HG03575 (cell line): Measurements from ENCODE around the gene CRY2.

Experiments
- ATAC-seq: cut with Tn5 transposase; IDR thresholded peaks from one replicate; pipeline ENCODE4 v1.9.1; 2021; ENCODE audit not compliant: unreplicated experiment, insufficient number of reproducible peaks, low FRiP score; ENCODE audit errors: extremely low read depth

Gene CRY2

DNA sequence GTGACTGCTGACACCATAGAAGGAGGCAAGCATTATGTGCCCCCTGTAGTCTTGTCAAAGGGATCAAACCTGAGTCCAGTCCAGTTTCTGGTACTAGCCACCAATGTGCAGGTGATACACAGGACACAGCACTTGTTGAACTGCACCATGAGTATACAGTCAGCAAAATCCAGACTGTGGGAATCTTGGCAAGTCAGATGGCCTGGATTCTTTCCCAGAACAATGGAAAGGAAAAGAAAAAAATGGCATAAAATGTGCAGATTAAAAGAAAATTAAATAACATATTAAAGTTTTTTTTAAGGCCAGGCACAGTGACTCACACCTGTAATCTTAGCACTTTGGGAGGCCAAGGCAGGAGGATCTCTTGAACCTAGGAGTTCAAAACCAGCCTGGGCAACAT is 16.8 kb downstream of the CRY2 start:
- no peak for ATAC-seq

DNA sequence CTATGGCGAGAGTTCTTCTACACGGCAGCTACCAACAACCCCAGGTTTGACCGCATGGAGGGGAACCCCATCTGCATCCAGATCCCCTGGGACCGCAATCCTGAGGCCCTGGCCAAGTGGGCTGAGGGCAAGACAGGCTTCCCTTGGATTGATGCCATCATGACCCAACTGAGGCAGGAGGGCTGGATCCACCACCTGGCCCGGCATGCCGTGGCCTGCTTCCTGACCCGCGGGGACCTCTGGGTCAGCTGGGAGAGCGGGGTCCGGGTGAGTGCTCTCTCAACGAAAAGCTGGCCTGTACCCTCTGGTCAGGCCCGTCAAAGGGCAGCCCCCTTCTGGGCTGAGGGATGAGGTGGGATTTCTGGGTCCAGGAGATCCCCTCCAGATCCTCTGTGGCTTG is 22.3 kb downstream of the CRY2 start:
- ATAC-seq, result no peak

DNA sequence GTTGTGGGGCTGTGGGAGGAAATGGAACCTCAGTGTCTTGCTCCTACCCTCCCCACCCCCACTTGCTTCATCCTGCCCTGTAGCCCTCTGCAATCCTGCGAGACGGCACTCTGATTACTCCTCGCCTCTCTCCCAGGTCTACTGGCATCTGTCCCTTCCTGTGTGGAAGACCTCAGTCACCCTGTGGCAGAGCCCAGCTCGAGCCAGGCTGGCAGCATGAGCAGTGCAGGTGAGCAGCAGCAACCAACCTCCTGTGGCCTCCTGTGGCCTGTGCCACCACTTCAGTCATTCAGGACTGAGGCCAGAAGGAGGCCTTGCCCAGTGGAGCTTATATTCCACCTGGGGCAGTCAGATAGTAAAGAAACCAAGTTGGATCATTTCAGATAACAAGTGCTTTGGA is 23.4 kb downstream of the CRY2 start:
- ATAC-seq, result no peak

DNA sequence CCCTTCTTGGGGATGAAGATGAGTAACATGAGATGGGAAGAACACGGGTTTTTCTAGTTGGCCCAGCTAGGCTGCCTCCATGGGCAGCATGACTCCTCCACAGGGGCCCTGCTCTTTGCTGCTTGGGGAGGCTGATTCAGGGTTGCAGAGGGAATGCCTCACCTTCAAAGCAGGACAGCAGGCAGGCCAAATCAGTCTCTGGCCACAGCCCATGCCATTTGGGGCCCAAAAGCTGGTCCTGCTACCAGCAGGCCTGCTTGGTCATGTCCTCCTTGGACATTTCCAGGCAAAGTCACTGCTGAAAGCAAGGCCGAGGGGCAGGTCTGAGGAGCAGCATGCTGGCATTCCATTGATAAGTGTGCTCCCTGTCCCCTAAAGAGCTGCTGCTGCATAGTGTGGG is 24.4 kb downstream of the CRY2 start:
- no peak for ATAC-seq

DNA sequence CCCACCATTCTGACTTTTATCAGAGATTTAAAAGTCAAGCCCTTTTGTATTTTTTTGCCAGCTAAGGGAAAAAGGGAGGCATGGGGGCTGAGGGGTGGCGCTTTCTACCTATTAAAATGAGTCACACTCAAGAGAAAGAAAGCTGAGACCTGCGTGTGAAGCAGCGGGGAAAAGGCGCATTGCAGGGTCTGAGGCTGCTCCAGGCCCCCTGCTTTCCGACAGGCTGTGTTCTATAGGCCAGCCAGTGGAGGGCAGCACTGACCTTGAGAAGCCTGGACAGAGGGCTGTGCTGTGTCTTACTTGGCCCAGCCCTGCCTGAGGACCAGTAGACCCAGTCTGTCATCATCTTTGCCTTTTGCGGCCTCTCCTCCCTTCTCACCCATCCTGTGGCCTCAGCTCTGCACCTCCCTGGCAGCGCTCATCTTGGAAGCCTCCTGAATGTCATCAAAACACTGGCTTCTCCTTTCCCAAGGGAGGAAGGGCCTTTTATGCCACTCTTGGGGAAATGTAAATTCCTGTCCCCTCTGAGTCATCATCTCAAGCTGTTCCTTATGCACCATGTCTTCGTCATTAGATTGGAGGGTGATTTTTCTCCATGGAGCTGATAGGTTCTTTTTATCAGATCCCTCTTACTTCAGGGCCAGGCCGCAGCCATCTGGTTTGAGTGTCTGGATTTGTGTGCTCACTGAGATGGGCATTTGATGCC is 25.5 kb downstream of the CRY2 start:
- ATAC-seq, result no peak

DNA sequence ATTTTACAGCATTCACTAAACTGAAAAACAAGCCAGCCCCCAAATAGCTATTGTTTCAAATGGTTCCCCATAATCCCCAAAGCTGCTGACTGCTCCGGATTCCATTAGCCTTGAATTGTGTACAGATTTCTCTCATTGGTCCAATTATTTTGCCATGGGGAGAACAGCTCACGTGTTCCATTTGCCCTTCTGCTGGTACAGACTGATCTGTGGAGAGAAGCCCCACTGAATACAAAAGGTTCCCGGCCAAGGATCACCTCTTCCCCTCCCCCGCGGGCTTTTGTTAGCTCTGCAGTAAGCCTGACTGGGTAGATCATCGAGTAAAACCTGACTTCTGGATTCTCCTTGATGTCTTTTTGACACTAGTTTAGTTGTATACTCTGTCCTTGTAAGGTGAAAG is 29.1 kb downstream of the CRY2 start:
- no peak for ATAC-seq

DNA sequence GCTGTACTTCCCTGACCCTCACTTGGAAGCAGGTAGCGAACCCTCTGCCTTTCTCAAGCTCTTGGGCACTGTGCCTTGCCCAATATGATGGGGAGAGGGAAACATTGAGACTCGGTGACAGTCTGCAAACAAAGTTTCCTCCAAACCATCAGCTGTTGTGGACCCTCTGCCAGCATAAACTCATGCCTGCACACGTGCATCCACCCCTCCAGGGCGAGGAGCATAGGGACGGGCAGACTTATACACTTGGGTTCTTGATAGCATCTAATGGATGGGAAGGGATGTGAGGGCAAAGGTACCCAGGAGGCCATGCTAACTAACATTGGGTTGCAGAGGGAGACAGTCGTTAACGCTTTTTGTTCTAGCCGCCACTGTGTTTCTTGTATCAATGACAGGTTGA is 29.9 kb downstream of the CRY2 start:
- no peak for ATAC-seq

DNA sequence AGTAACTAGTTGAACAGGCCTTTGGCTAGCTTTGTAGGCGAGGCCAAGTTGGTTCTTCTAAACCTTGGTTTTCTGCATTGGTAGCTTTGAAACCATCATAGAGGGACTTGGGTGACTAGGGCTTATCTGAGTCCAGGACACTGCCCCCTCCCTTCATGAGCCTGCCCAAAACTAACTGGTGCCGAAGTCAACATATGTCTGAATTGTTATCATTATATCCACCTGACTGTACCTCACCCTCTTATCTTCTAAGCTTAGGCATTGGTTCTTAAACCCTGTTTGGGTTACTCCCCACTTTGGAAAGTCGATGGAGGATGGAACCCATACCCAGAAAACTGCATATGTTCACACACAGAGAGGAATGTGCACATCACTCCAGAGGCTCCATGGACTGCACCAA is 30.6 kb downstream of the CRY2 start:
- ATAC-seq, result no peak

DNA sequence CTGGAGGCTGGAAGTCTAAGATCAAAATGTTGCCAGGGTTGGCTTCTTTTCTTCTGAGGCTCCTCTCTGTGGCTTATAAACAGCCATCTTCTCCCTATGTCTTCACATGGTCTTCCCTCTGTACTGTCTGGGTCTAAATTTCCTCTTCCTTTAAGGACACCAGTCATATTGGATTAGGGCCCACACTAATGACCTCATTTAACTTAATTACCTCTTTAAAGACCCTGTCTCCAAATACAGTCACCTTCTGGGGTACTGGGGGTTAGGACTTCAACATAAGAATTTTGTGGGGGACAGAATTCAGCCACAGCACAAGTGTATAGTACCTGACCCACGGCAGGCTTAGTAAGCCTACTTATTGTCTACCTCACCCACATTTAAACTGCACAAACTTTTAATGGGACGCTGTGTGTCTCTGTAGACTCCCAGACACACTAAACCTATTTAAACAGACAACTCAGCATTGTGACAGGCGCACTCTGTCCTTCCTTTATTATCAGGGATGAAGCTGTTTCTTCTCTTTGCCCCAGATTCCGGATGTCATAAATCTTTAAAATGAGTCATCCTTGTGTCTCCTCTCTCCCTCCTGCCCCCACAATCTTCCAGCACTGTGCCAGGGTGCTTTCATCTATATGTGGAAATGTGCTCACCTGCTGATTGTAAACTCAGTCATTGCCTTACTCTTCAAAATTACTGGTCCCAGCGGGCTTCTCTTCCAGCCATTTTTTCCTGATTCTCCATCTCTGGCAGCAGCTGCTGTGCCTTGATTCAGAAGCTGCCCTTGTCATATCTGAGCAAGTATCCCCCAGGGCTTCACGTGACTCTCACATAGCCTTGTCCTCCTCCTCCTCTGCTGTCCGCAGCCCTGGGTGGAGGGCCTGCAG is 32.8 kb downstream of the CRY2 start:
- ATAC-seq, result no peak

DNA sequence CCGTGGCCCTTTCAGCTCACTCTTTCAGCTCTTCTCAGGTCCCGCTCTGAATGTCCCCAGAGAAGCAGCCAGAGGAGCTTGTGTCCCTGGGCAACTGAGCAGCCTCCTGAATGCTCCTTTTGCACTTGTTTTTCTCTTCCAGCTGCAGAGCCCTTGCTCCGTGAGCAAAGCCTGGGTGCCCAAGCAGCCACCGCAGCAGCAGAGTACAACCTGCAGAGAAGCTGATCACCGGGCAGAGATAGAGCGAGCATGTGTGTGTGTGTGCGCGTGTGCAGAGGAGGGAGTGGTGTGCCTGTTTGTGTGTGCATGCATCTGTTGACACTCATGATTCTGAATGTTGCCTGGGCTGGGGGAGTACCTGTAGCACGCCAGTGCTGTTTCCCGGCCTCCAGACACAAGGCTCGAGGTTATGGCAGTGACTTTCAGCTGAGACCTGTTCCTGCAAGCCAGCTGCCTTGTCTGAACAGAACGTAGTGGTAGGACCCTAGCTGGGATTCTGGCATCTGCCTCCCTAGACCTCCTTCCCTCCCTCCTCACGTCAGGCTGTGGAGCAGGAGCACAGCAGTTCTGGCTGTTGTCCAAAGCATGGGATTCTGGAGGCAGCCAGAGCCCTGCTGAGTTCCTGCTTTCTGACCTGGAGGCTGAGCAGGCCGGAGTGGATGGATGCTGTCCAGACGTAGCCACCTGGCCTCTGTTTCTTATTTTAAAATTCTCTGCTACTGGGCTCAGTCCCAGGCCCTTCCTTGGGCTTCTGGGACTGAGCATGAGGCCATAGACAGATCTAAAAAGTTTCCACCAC is 33.7 kb downstream of the CRY2 start:
- ATAC-seq, result no peak

DNA sequence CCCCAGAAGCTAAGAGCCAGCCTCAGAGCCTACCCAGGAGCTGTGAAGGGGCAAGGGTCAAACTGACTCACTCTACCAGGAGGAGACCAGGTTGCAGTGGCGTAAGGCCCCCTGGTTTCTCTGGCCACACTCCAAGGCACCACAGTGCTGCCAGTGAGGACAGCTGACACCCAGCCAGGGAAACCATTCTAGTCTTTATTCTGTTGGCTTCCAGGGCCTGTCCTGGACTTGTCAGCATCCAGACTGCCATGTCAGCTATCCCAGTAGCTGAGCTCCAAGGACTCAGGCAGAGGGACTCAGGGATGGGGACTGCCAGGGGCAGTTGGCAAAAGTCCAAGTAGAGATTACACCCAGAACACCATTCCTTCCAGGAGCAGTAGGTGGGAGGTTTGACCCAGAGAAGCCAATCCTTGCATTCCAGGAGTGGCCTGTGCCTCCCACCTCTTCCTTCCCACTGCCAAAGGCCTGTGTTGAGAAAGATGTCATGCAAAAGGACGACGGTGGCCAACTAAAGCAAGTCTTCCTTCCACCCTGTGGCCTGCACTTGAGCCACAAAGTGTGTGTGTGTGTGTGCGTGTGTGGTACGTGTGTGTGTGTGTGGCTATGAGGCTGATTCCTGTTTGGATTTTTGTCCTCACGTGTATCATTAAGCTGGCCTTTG is 34.6 kb downstream of the CRY2 start:
- ATAC-seq, result no peak

DNA sequence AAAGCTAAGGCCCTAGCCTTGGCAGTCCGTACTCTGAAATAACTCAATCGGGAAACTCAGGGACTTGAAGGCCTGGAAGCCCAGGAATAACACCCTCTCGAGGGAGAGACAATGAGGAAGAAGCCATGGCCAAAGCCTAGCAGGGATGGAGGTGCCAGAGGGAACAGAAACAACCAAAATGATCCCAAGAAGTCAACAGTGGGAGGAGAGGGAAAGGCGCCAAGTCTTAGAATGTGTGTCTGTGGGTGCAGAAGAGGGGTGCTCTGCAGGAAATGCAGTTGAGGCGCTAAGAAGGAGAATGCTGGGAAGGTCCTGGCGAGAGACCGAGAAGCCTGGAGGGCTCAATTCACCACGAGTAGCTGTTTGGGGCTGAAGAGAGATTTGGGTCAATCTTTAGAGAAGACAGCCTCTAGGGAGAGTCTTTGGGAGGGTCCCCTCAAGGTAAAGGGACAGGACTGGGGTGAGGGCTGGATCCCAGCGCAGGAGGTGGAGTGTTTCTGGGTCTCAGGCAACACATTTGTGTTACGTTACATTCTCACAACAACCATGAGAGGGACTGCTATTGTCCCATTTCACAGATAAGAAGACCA is 37.4 kb downstream of the CRY2 start:
- no peak for ATAC-seq

DNA sequence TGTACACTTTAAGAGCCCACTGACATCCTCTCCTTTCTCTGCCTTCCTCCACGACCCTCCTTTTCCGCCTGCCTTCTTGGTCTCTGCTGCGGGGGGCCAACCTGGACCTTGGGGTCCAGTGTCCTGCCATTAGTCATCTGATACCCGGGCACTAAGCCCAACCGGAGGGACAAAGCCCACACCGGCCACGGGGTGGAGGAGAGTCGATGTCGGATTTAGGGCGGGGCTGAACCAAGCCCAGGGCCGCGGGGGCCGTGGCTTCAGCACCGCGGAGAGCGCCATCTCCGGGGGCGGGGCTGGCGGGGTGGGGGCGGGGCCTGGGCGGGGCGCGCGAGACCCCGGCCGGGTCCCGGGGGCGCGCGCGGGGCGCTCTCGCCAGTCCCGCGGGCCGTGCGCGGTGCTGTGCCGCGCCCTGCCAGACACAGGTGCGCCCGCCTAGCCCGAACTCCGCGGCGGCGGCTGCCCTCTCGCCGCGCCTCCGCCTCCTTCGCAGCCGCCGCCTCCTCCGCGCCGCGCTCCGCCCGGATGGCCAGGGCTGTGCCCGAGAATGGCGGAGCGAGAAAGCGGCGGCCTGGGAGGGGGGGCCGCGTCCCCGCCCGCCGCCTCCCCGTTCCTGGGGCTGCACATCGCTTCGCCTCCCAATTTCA is 38.1 kb downstream of the CRY2 start, which contains the start of gene MAPK8IP1:
MAPK8IP1 (plus strand) TSS at position 378 of the 647 bp plus-strand sequence; CDS start at position 548, 170 bp downstream.
- no peak for ATAC-seq

DNA sequence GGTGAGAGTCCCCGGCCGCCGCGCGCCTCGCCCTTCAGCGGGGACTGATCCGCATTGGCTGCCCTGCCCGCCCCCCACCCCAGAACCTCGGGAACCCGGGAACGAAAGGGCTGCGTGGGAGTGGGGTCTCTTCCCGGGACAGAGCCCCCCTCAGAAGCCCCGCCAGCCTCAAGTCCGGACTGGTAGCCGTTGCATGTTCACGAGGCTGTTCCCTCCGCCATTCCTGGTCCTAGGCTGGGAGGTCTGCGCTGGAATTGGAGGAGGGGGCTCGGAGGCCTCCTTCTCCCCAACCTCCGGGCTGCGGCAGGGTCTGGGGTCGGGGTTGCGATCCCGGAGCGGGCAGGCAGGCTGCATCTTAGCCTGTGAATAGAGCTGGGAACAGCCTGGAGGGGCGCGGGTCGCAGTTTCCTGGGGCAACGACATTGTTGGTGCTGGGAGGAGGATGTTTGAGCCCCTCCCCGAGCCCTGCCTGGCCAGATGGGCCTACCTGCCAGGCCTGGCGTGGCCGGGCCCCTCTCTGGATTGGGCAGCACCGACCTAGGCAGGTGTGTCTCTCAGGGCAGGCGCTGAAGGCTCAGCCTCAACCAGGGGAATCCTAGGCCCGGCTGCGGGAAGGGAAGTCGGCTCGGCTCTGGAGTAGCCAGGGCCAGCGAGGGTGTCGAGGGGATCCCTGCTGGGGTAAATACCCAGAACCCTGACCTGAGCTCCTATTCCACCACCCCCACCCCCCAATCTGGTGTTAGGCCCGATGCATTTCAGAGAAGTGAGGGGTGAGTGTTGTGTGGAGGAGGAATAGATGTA is 38.8 kb downstream of the CRY2 start:
- ATAC-seq, result no peak

DNA sequence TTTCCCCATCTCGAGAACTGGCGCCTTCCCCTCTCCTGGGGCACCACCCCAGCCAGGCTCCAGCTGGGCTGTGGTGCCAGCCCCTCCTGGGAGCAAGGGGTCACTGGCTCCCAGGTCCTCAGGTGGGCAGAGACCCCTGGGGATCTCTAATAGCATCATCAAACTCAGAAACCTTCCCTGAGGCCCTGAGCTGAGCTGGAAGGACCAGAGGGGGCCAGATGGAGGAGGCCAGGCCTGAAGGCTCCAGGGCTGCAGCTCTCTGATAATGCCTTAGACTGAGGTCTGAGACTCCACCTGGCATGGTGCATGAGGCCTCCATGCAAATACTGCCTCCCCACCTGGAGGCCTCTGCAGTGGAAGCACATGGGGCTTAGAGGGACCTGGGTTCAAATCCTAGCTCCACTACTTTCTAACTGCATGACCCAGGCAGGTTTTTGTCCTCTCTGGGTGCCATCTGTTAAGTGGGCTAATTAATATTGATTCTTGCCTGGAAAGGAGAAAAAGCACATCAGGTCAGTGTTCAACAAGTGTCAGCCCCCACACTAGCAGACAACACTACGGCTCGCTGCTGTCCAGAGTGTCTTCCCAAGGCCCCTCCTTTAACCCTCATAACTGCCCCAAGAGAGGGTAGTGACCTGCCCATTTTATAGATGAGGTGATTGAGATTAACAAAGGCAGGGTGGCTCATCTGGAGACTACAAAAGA is 39.7 kb downstream of the CRY2 start:
- no peak for ATAC-seq

DNA sequence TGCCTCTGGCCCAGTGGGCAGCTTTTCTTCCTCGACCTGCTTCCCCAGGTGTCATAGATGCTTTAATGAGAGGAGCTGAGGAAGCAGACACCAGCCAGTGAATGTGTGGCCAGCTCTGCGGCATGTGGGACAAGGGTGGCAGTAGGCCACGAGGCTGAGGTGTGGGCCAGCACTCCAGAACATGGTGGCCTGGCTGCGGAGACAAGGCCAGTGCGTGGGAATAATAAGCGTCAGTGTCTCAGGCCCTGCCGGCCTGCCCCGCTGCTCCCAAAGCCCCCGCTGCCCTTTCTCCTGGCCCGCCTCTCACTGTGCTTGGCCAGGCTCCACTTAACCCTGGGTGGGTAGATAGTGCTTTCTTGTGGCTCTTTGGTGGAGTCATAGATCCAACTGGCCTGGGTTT is 40.3 kb downstream of the CRY2 start:
- ATAC-seq, result no peak

DNA sequence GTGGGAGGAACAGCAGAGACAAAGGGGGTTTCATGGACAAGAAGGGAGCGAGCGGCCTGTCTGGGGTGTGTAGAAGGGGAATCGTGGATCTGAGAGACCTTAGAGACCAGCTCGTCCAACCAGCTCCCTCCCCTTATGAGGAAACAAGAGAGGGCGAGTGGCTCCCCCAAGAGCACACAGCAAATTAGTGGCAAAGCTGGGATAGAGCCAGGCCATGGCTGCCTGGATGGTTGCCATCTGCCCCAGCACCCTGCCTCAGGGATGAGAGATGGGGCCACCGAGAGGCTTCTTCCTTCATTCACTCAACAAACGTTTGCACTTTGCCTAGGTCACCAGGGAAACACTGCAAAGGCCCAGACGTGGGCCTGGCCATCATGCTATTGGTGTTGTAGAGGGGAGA is 42.3 kb downstream of the CRY2 start:
- ATAC-seq, result no peak
